Activated effector memory CD4-positive, alpha-beta T cell treated with Interleukin-2 at 50 U/mL for 16 hours (primary cell): ENCODE results near the gene TLE5.

Experiments
- DNase-seq: peaks from one replicate; pipeline ENCODE4 v3.0.0-alpha.2; 2020

Gene TLE5

GRCh38 chr19:3062165-3063105 is at the start of gene TLE5:
Gene TLE5, minus strand, starts transcription at chr19:3062495. Its CDS starts 295 bp downstream, at chr19:3062200.
- DNase-seq, result peak; percentile 70

- no peak for DNase-seq
Measured at GRCh38 chr19:3111586-3112247, 49.4 kb upstream of the TLE5 start.

- DNase-seq, result no peak
Measured at GRCh38 chr19:3110126-3110825, 48.0 kb upstream of the TLE5 start.

GRCh38 chr19:3109491-3109890 is 47.2 kb upstream of the TLE5 start:
- no peak for DNase-seq

- peak; percentile 57 for DNase-seq
Measured at GRCh38 chr19:3108775-3109174, 46.5 kb upstream of the TLE5 start.

GRCh38 chr19:3107658-3108057 is 45.4 kb upstream of the TLE5 start:
- DNase-seq, result no peak

- DNase-seq, result no peak
Measured at GRCh38 chr19:3106509-3107141, 44.3 kb upstream of the TLE5 start.

GRCh38 chr19:3105641-3106508 is 43.6 kb upstream of the TLE5 start:
- no peak for DNase-seq

- DNase-seq, result no peak
Measured at GRCh38 chr19:3104708-3104983, 42.4 kb upstream of the TLE5 start.

GRCh38 chr19:3102239-3103140 is 40.2 kb upstream of the TLE5 start:
- no peak for DNase-seq

- DNase-seq, result no peak
Measured at GRCh38 chr19:3100747-3101730, 38.7 kb upstream of the TLE5 start.

GRCh38 chr19:3100331-3100730 is 38.0 kb upstream of the TLE5 start:
- no peak for DNase-seq

- no peak for DNase-seq
Measured at GRCh38 chr19:3099347-3100145, 37.3 kb upstream of the TLE5 start.

- DNase-seq, result no peak
Measured at GRCh38 chr19:3098515-3099346, 36.4 kb upstream of the TLE5 start.

- no peak for DNase-seq
Measured at GRCh38 chr19:3098141-3098514, 35.8 kb upstream of the TLE5 start.

GRCh38 chr19:3097442-3097871 is 35.2 kb upstream of the TLE5 start:
- no peak for DNase-seq

GRCh38 chr19:3096902-3097326 is 34.6 kb upstream of the TLE5 start:
- DNase-seq, result no peak
